ENCODE measurements around the gene RAET1L.
"Not testable (repeated sequence)": the region's sequence is repeated elsewhere in the genome, so short reads cannot be mapped to it uniquely, and the experiment has no call there.

Gene RAET1L

GRCh38 chr6:150063640-150064039 lies 38.3 kb upstream of the RAET1L start:
- Histone ChIP-seq H3K4me1 (ENCODE audit: control insufficient read depth in 2 of 2, insufficient read depth in 2 of 2, low read length in 2 of 2) (peaks cover 3 to 5% of the 10 kb centered on the region in 2 donors), H3K4me3 (ENCODE audit: low read length in 2 of 2) (no peak overlapping the region), H3K27ac (ENCODE audit: low read depth in 2 of 2, low read length in 2 of 2) (no peak overlapping the region), H3K27me3 (ENCODE audit: control insufficient read depth in 2 of 2, insufficient read depth in 2 of 2, low read length in 2 of 2) (peaks cover 0 to 2% of the 10 kb centered on the region in 2 donors), H3K36me3 (ENCODE audit: control insufficient read depth in 2 of 2, insufficient read depth in 2 of 2, low read length in 2 of 2) (no peaks in the 10 kb centered on the region), H3K9me3 (ENCODE audit: control insufficient read depth in 2 of 2, low read length in 2 of 2) (no peaks in the 10 kb centered on the region), H3K9ac (ENCODE audit: low read depth in 1 of 2, low read length in 2 of 2) (no peak overlapping the region)

- not testable (repeated sequence) for H3K9ac ChIP-seq (ENCODE audit: low read depth in 1 of 2, low read length in 2 of 2); H3K27ac ChIP-seq (ENCODE audit: low read depth in 2 of 2, low read length in 2 of 2); H3K4me1 ChIP-seq (ENCODE audit: control insufficient read depth in 2 of 2, insufficient read depth in 2 of 2, low read length in 2 of 2); H3K9me3 ChIP-seq (ENCODE audit: control insufficient read depth in 2 of 2, low read length in 2 of 2); H3K36me3 ChIP-seq (ENCODE audit: control insufficient read depth in 2 of 2, insufficient read depth in 2 of 2, low read length in 2 of 2); H3K4me3 ChIP-seq (ENCODE audit: low read length in 2 of 2); H3K27me3 ChIP-seq (ENCODE audit: control insufficient read depth in 2 of 2, insufficient read depth in 2 of 2, low read length in 2 of 2)
Measured at GRCh38 chr6:150059973-150060372, 34.6 kb upstream of the RAET1L start.

- Histone ChIP-seq H3K9ac (ENCODE audit: low read depth in 1 of 2, low read length in 2 of 2) (no peak overlapping the region), H3K27me3 (ENCODE audit: control insufficient read depth in 2 of 2, insufficient read depth in 2 of 2, low read length in 2 of 2) (peaks cover 7 to 13% of the 10 kb centered on the region in 2 donors), H3K36me3 (ENCODE audit: control insufficient read depth in 2 of 2, insufficient read depth in 2 of 2, low read length in 2 of 2) (no peaks in the 10 kb centered on the region), H3K27ac (ENCODE audit: low read depth in 2 of 2, low read length in 2 of 2) (no peak overlapping the region), H3K4me3 (ENCODE audit: low read length in 2 of 2) (no peak overlapping the region), H3K4me1 (ENCODE audit: control insufficient read depth in 2 of 2, insufficient read depth in 2 of 2, low read length in 2 of 2) (no peaks in the 10 kb centered on the region), H3K9me3 (ENCODE audit: control insufficient read depth in 2 of 2, low read length in 2 of 2) (no peaks in the 10 kb centered on the region)
Measured at GRCh38 chr6:150058986-150059385, 33.7 kb upstream of the RAET1L start.

DNA sequence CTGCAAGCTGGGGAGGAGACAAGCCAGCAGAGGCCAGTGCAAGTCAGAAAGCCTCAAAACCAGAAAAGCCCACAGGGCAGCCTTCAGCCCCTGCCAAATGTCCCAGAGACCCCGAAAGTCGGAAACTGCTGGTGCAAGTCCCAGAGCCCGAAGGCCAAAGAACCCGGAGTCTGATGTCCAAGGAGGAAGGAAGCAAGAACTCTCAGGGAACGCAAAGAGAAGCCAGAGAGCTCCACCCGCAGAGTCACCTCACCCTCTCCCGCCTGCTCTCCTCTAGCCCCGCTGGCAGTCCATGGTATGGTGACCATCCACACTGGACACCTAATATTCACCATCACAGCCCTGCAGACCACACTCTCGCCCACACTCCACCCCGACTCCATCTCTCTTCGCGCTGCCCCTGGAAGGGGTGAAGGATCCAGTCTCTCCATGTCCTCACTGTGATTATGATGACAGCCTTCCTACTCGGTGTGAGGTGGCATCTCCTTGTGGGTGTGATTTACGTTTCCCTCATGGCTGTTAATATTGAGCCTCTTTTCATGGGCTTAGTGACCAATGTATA lies 33.0 kb upstream of the RAET1L start:
- H3K36me3 ChIP-seq (ENCODE audit: control insufficient read depth in 2 of 2, insufficient read depth in 2 of 2, low read length in 2 of 2) = no peaks in the 10 kb centered on the region
- H3K9me3 ChIP-seq (ENCODE audit: control insufficient read depth in 2 of 2, low read length in 2 of 2) = no peaks in the 10 kb centered on the region
- H3K4me1 ChIP-seq (ENCODE audit: control insufficient read depth in 2 of 2, insufficient read depth in 2 of 2, low read length in 2 of 2) = no peaks in the 10 kb centered on the region
- peaks cover 10 to 14% of the 10 kb centered on the region in 2 donors for H3K27me3 ChIP-seq (ENCODE audit: control insufficient read depth in 2 of 2, insufficient read depth in 2 of 2, low read length in 2 of 2)
- H3K9ac ChIP-seq (ENCODE audit: low read depth in 1 of 2, low read length in 2 of 2) = no peak overlapping the region
- H3K27ac ChIP-seq (ENCODE audit: low read depth in 2 of 2, low read length in 2 of 2) = no peak overlapping the region
- H3K4me3 ChIP-seq (ENCODE audit: low read length in 2 of 2) = no peak overlapping the region

- Histone ChIP-seq H3K36me3 (ENCODE audit: control insufficient read depth in 2 of 2, insufficient read depth in 2 of 2, low read length in 2 of 2) (no peaks in the 10 kb centered on the region), H3K27me3 (ENCODE audit: control insufficient read depth in 2 of 2, insufficient read depth in 2 of 2, low read length in 2 of 2) (peaks cover 10 to 14% of the 10 kb centered on the region in 2 donors), H3K9ac (ENCODE audit: low read depth in 1 of 2, low read length in 2 of 2) (no peak overlapping the region), H3K9me3 (ENCODE audit: control insufficient read depth in 2 of 2, low read length in 2 of 2) (no peaks in the 10 kb centered on the region), H3K4me1 (ENCODE audit: control insufficient read depth in 2 of 2, insufficient read depth in 2 of 2, low read length in 2 of 2) (no peaks in the 10 kb centered on the region), H3K4me3 (ENCODE audit: low read length in 2 of 2) (no peak overlapping the region), H3K27ac (ENCODE audit: low read depth in 2 of 2, low read length in 2 of 2) (no peak overlapping the region)
Measured at GRCh38 chr6:150057501-150057951, 32.2 kb upstream of the RAET1L start.

DNA sequence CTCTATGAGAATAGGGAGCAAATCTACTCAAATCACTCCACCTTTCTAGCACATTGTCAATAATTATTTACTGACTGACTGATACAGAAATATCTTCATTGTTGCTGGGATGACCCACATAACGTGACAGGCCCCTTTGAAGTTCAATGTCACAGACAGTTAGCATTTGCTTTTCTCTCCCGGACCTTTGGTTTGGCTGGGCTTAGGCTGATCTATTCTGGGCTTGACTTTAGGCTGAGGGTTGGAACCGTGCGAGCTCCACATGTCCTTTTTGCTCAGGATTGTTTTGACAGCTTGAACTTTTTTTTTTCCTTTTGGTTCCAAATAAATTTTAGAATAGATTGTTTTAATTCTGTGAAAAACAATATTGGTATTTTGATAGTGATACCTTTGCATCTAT lies 31.6 kb upstream of the RAET1L start:
- no peak overlapping the region for H3K4me3 ChIP-seq (ENCODE audit: low read length in 2 of 2)
- peaks cover 10 to 19% of the 10 kb centered on the region in 2 donors for H3K27me3 ChIP-seq (ENCODE audit: control insufficient read depth in 2 of 2, insufficient read depth in 2 of 2, low read length in 2 of 2)
- no peaks in the 10 kb centered on the region for H3K4me1 ChIP-seq (ENCODE audit: control insufficient read depth in 2 of 2, insufficient read depth in 2 of 2, low read length in 2 of 2)
- H3K9ac ChIP-seq (ENCODE audit: low read depth in 1 of 2, low read length in 2 of 2) = no peak overlapping the region
- no peaks in the 10 kb centered on the region for H3K9me3 ChIP-seq (ENCODE audit: control insufficient read depth in 2 of 2, low read length in 2 of 2)
- H3K36me3 ChIP-seq (ENCODE audit: control insufficient read depth in 2 of 2, insufficient read depth in 2 of 2, low read length in 2 of 2) = no peaks in the 10 kb centered on the region
- no peak overlapping the region for H3K27ac ChIP-seq (ENCODE audit: low read depth in 2 of 2, low read length in 2 of 2)

- H3K4me1 ChIP-seq (ENCODE audit: control insufficient read depth in 2 of 2, insufficient read depth in 2 of 2, low read length in 2 of 2) = no peaks in the 10 kb centered on the region
- no peaks in the 10 kb centered on the region for H3K9me3 ChIP-seq (ENCODE audit: control insufficient read depth in 2 of 2, low read length in 2 of 2)
- no peaks in the 10 kb centered on the region for H3K36me3 ChIP-seq (ENCODE audit: control insufficient read depth in 2 of 2, insufficient read depth in 2 of 2, low read length in 2 of 2)
- no peak overlapping the region for H3K27ac ChIP-seq (ENCODE audit: low read depth in 2 of 2, low read length in 2 of 2)
- H3K4me3 ChIP-seq (ENCODE audit: low read length in 2 of 2) = no peak overlapping the region
- no peak overlapping the region for H3K9ac ChIP-seq (ENCODE audit: low read depth in 1 of 2, low read length in 2 of 2)
- peaks cover 10 to 19% of the 10 kb centered on the region in 2 donors for H3K27me3 ChIP-seq (ENCODE audit: control insufficient read depth in 2 of 2, insufficient read depth in 2 of 2, low read length in 2 of 2)
Measured at GRCh38 chr6:150056156-150056555, 30.8 kb upstream of the RAET1L start.

- Histone ChIP-seq H3K36me3 (ENCODE audit: control insufficient read depth in 2 of 2, insufficient read depth in 2 of 2, low read length in 2 of 2) (no peaks in the 10 kb centered on the region), H3K4me1 (ENCODE audit: control insufficient read depth in 2 of 2, insufficient read depth in 2 of 2, low read length in 2 of 2) (no peaks in the 10 kb centered on the region), H3K9me3 (ENCODE audit: control insufficient read depth in 2 of 2, low read length in 2 of 2) (no peaks in the 10 kb centered on the region), H3K9ac (ENCODE audit: low read depth in 1 of 2, low read length in 2 of 2) (no peak overlapping the region), H3K27ac (ENCODE audit: low read depth in 2 of 2, low read length in 2 of 2) (no peak overlapping the region), H3K4me3 (ENCODE audit: low read length in 2 of 2) (no peak overlapping the region), H3K27me3 (ENCODE audit: control insufficient read depth in 2 of 2, insufficient read depth in 2 of 2, low read length in 2 of 2) (peaks cover 10 to 19% of the 10 kb centered on the region in 2 donors)
Measured at GRCh38 chr6:150055131-150055530, 29.8 kb upstream of the RAET1L start.

DNA sequence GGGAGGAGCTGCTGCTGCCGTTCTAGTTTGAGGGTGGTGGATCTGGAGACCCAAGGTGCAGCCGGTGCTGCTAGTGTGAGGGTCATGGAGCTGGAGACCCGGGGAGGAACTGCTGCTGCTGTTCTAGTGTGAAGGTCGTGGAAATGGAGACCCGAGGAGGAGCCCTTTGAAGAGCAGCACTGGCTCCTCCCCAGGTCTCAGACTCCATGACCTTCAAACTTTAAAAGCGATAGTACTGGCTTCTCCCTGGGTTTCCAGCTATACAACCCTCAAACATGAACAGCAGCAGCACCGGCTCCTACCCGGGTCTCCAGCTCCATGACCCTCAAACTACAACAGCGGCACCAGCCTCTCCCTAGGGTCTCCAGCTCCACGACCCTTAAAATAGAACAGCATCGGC lies 28.1 kb upstream of the RAET1L start:
- Histone ChIP-seq H3K27me3 (ENCODE audit: control insufficient read depth in 2 of 2, insufficient read depth in 2 of 2, low read length in 2 of 2) (peaks cover 12 to 19% of the 10 kb centered on the region in 2 donors), H3K36me3 (ENCODE audit: control insufficient read depth in 2 of 2, insufficient read depth in 2 of 2, low read length in 2 of 2) (no peaks in the 10 kb centered on the region), H3K9ac (ENCODE audit: low read depth in 1 of 2, low read length in 2 of 2) (no peak overlapping the region), H3K4me1 (ENCODE audit: control insufficient read depth in 2 of 2, insufficient read depth in 2 of 2, low read length in 2 of 2) (no peaks in the 10 kb centered on the region), H3K9me3 (ENCODE audit: control insufficient read depth in 2 of 2, low read length in 2 of 2) (no peaks in the 10 kb centered on the region), H3K4me3 (ENCODE audit: low read length in 2 of 2) (no peak overlapping the region), H3K27ac (ENCODE audit: low read depth in 2 of 2, low read length in 2 of 2) (no peak overlapping the region)

- Histone ChIP-seq H3K9ac (ENCODE audit: low read depth in 1 of 2, low read length in 2 of 2) (no peak overlapping the region), H3K27ac (ENCODE audit: low read depth in 2 of 2, low read length in 2 of 2) (no peak overlapping the region), H3K9me3 (ENCODE audit: control insufficient read depth in 2 of 2, low read length in 2 of 2) (no peaks in the 10 kb centered on the region), H3K4me3 (ENCODE audit: low read length in 2 of 2) (no peak overlapping the region), H3K36me3 (ENCODE audit: control insufficient read depth in 2 of 2, insufficient read depth in 2 of 2, low read length in 2 of 2) (no peaks in the 10 kb centered on the region), H3K27me3 (ENCODE audit: control insufficient read depth in 2 of 2, insufficient read depth in 2 of 2, low read length in 2 of 2) (peaks cover 15 to 19% of the 10 kb centered on the region in 2 donors), H3K4me1 (ENCODE audit: control insufficient read depth in 2 of 2, insufficient read depth in 2 of 2, low read length in 2 of 2) (no peaks in the 10 kb centered on the region)
Measured at GRCh38 chr6:150050846-150051245, 25.5 kb upstream of the RAET1L start.

DNA sequence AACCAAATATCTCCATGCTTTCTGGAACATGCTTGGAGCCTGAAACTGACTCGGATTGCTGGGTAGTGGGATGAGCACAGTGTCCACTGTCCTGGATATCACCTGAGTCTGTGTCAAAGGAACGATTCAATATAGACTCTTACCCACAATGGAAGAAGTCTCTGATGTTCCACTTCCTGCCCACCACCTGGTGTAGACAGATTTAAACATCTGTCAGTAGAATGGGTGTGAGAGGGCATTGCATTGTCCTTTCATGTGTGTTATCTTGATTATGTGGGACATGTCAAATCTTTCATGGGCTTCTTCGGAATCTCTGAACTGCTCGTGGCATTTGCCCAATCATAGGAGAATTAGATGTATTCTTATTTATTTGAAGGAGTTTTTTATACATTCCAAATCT lies 22.8 kb upstream of the RAET1L start:
- no peak overlapping the region for H3K4me3 ChIP-seq (ENCODE audit: low read length in 2 of 2)
- no peaks in the 10 kb centered on the region for H3K9me3 ChIP-seq (ENCODE audit: control insufficient read depth in 2 of 2, low read length in 2 of 2)
- no peak overlapping the region for H3K27ac ChIP-seq (ENCODE audit: low read depth in 2 of 2, low read length in 2 of 2)
- no peaks in the 10 kb centered on the region for H3K36me3 ChIP-seq (ENCODE audit: control insufficient read depth in 2 of 2, insufficient read depth in 2 of 2, low read length in 2 of 2)
- peaks cover 9 to 10% of the 10 kb centered on the region in 2 donors for H3K27me3 ChIP-seq (ENCODE audit: control insufficient read depth in 2 of 2, insufficient read depth in 2 of 2, low read length in 2 of 2)
- no peak overlapping the region for H3K9ac ChIP-seq (ENCODE audit: low read depth in 1 of 2, low read length in 2 of 2)
- no peaks in the 10 kb centered on the region for H3K4me1 ChIP-seq (ENCODE audit: control insufficient read depth in 2 of 2, insufficient read depth in 2 of 2, low read length in 2 of 2)

All from mucosa of rectum (tissue), 2 donors.